ENCODE measurements around the gene FNDC3B.
"Not testable (repeated sequence)": the region's sequence is repeated elsewhere in the genome, so short reads cannot be mapped to it uniquely, and the experiment has no call there.

DNA sequence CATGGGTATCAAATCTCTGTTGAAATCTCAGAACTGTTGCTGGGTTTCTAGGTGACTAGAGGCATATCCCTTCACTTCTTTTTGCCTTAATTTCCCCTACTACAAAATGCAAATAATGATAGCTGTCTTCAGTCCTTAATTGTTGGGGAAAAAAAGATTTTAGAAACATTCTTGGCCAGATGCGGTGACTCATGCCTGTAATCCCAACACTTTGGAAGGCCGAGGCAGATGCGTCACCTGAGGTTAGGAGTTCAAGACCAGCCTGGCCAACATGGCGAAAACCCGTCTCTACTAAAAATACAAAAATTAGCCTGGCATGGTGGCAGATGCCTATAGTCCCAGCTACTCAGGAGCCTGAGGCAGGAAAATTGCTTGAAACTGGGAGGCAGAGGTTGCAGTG, 329.2 kb downstream of the FNDC3B start:
- TF ChIP-seq, protein P1, sequence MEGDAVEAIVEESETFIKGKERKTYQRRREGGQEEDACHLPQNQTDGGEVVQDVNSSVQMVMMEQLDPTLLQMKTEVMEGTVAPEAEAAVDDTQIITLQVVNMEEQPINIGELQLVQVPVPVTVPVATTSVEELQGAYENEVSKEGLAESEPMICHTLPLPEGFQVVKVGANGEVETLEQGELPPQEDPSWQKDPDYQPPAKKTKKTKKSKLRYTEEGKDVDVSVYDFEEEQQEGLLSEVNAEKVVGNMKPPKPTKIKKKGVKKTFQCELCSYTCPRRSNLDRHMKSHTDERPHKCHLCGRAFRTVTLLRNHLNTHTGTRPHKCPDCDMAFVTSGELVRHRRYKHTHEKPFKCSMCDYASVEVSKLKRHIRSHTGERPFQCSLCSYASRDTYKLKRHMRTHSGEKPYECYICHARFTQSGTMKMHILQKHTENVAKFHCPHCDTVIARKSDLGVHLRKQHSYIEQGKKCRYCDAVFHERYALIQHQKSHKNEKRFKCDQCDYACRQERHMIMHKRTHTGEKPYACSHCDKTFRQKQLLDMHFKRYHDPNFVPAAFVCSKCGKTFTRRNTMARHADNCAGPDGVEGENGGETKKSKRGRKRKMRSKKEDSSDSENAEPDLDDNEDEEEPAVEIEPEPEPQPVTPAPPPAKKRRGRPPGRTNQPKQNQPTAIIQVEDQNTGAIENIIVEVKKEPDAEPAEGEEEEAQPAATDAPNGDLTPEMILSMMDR (IDR thresholded peaks at IDR 0.05), result not testable (repeated sequence)
- not testable (repeated sequence) for TF ChIP-seq EZH2 (IDR thresholded peaks at IDR 0.05; ENCODE audit: borderline replicate concordance, insufficient read depth, low read depth, low read length, poor library complexity, severe bottlenecking)

All from B cell (primary cell).